Activated CD4-positive, alpha-beta memory T cell treated with anti-CD3 and anti-CD28 coated beads, Interleukin-2, amount 10 ng/mL, durations not matched to agents 7 days and 5 days (primary cell): ENCODE data around the gene ZSWIM4. TPM values are rescaled to one million over a fixed set of nuclear protein-coding genes. Genes with fewer than 3 reads are reported as not detected.

Experiments
- CTCF ChIA-PET: fragments of 350-600 bp; sonication (Branson Sonifier 250); formaldehyde crosslinking; loops from one replicate; lab custom pipeline; 2021; ENCODE audit warnings: antibody characterized with exemption, inconsistent platforms; lab: Charles Lee
- POLR2A ChIA-PET: fragments of 350-600 bp; sonication (Branson Sonifier 250); formaldehyde crosslinking; loops from one replicate; lab custom pipeline; 2021; ENCODE audit warnings: antibody characterized with exemption; lab: Charles Lee
- DNase-seq: peaks from one replicate; pipeline ENCODE4 v3.0.0-alpha.2; 2020
- H3K27ac Mint-ChIP-seq: one replicate; pipeline ENCODE4 v1.8.0; 2021; ENCODE audit warnings: mild to moderate bottlenecking, mixed read lengths
- H3K27me3 Mint-ChIP-seq: one replicate; pipeline ENCODE4 v1.8.0; 2021; ENCODE audit warnings: mixed read lengths
- H3K36me3 Mint-ChIP-seq: one replicate; pipeline ENCODE4 v1.8.0; 2021; ENCODE audit warnings: low read depth, mixed read lengths
- H3K4me1 Mint-ChIP-seq: one replicate; pipeline ENCODE4 v1.8.0; 2021; ENCODE audit warnings: mixed read lengths
- H3K4me3 Mint-ChIP-seq: one replicate; pipeline ENCODE4 v1.8.0; 2021; ENCODE audit warnings: mild to moderate bottlenecking, mixed read lengths
- H3K9me3 Mint-ChIP-seq: one replicate; pipeline ENCODE4 v1.8.0; 2021; ENCODE audit warnings: mixed read lengths
- total RNA-seq, 2 experiments: library from RNA; stranded (reverse); gene quantifications; one replicate each; pipeline ENCODE4 v1.2.3, GENCODE V29; 2021

Gene ZSWIM4
- total RNA-seq, 2 experiments from 2014 or later: 10.1 to 10.4 TPM

DNA sequence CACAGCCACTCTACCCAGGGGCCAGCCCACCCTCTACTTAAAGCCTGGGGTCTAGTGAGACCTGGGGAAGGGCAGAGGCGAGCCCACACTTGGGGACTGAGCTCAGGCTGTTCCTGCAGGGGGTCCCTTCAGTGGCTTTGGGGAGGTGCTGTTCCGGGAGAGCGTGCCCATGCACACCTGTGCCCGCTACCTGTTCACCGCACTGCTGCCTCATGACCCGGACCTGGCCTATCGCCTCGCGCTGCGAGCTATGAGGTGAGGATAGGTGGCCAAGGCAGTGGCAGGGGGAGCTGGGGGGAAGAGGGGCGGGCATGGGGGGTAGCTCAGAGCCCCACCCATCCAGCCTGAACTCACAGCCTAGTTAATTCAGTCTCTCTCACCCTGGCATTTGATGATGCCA lies 24.0 kb downstream of the ZSWIM4 start:
- peaks cover 5% of the 10 kb centered on the region for H3K36me3 Mint-ChIP-seq
- peaks cover 2% of the 10 kb centered on the region for H3K4me1 Mint-ChIP-seq
- no peak overlapping the region for H3K4me3 Mint-ChIP-seq
- H3K9me3 Mint-ChIP-seq: no peaks in the 10 kb centered on the region
- CTCF ChIA-PET: interaction anchor here (3.1 kb wide), 1 partner anchor 44 kb away, joined by 8 read pairs; no protein-coding TSS in a partner anchor
- POLR2A ChIA-PET: interaction anchor here (2.1 kb wide), 1 partner anchor 28 kb away, joined by 6 read pairs; no protein-coding TSS in a partner anchor
- no peak for DNase-seq
- H3K27me3 Mint-ChIP-seq: no peaks in the 10 kb centered on the region
- no peak overlapping the region for H3K27ac Mint-ChIP-seq

DNA sequence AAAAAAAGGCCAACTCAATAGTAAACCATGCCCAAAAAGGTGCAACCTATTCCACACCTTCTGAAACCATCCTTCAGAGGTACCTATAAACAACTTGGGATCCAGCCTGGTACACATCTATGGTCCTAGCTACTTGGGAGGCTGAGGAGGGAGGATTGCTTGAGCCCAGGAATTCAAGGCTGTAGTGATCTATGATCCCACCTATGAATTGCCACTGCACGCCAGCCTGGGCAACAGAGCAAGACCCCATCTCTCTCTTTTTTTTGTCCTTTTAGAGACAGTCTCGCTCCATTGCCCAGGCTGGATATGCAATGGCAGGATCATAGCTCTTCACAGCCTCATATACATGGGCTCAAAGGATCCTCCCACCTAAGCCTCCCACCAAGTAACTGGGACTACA lies 26.0 kb downstream of the ZSWIM4 start:
- Mint-ChIP-seq H3K27ac (no peak overlapping the region), H3K27me3 (no peaks in the 10 kb centered on the region), H3K36me3 (peaks cover 10% of the 10 kb centered on the region), H3K4me1 (peaks cover 3% of the 10 kb centered on the region), H3K4me3 (no peak overlapping the region), H3K9me3 (no peaks in the 10 kb centered on the region)
- no peak for DNase-seq
- ChIA-PET POLR2A (no interaction called here), CTCF (interaction anchor here (0.7 to 3.1 kb wide), 2 partner anchors 41 to 527 kb away, joined by 3 to 8 read pairs; no protein-coding TSS in a partner anchor)

DNA sequence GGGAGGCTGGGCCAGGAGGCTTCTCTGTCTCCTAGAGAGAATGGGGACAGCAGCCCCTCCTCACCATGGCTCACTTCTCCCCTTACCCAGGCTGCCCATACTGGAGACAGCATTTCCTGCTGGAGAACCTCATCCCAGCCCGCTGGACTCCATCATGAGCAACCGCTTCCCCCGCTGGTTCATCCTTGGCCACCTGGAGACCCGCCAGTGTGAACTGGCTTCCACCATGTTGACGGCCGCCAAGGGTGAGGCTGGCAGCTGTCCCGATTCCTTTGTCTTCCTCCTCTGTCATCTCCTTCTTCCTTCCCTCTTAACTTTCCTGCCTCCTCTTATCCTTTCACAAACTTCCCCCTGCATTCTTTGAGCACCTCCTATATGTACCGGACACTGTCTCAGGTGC lies 28.0 kb downstream of the ZSWIM4 start:
- POLR2A ChIA-PET: no interaction called here
- Mint-ChIP-seq H3K27me3 (no peaks in the 10 kb centered on the region), H3K27ac (peak overlapping the region; percentile 15), H3K9me3 (no peaks in the 10 kb centered on the region), H3K4me1 (peaks cover 3% of the 10 kb centered on the region), H3K4me3 (no peak overlapping the region), H3K36me3 (peaks cover 16% of the 10 kb centered on the region)
- DNase-seq: no peak
- CTCF ChIA-PET: no interaction called here

DNA sequence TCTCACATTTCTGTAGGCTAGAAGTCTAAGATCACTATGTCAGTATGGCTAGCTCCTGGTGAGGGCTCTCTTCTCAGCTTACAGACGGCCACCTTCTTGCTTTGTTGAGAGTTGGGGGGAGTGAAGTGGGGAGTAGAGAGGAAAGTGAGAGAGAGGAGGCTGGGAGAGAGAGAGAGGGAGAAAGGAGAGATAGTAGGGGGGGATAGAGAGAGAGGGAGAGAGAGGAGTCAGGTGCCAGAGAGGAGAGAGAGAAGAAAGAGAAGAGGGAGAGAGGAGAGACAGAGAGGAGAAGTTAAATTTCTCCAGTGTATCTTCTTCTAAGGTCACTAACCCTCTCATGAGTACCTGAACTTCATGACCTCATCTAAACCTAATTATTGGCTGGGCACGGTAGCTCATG lies 28.7 kb downstream of the ZSWIM4 start:
- CTCF ChIA-PET: interaction anchor here (0.6 to 1.4 kb wide), 2 partner anchors 8 to 50 kb away, joined by 3 to 4 read pairs; partner anchors contain the start of gene C19orf53
- no peak overlapping the region for H3K4me3 Mint-ChIP-seq
- H3K27ac Mint-ChIP-seq: no peak overlapping the region
- no peaks in the 10 kb centered on the region for H3K9me3 Mint-ChIP-seq
- H3K36me3 Mint-ChIP-seq: peaks cover 21% of the 10 kb centered on the region
- H3K4me1 Mint-ChIP-seq: peaks cover 3% of the 10 kb centered on the region
- DNase-seq: no peak
- no peaks in the 10 kb centered on the region for H3K27me3 Mint-ChIP-seq
- POLR2A ChIA-PET: no interaction called here

DNA sequence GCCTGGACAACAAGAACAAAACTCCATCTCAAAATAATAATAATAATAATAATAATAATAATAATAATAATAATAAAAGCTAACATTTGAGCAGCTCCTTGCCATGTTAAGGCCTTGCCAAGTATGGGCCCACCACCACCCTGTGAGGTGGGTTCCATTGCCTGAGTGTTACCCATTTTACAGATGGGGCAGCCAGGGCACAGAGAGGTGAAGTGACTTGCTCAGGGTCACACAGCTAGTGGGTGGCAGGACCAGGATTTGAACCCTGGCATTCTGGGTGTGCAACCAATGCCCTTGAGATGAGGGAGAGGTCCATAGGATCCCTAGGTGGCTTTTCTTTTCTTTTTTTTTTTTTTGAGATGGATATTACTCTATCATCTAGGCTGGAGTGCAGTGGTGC lies 29.5 kb downstream of the ZSWIM4 start:
- ChIA-PET POLR2A (no interaction called here), CTCF (interaction anchor here (0.6 to 1.4 kb wide), 2 partner anchors 9 to 50 kb away, joined by 3 to 4 read pairs; partner anchors contain the start of gene C19orf53)
- H3K9me3 Mint-ChIP-seq: no peaks in the 10 kb centered on the region
- H3K4me1 Mint-ChIP-seq: peaks cover 3% of the 10 kb centered on the region
- no peak overlapping the region for H3K27ac Mint-ChIP-seq
- H3K27me3 Mint-ChIP-seq: no peaks in the 10 kb centered on the region
- H3K4me3 Mint-ChIP-seq: no peak overlapping the region
- H3K36me3 Mint-ChIP-seq: peaks cover 22% of the 10 kb centered on the region
- DNase-seq: no peak

DNA sequence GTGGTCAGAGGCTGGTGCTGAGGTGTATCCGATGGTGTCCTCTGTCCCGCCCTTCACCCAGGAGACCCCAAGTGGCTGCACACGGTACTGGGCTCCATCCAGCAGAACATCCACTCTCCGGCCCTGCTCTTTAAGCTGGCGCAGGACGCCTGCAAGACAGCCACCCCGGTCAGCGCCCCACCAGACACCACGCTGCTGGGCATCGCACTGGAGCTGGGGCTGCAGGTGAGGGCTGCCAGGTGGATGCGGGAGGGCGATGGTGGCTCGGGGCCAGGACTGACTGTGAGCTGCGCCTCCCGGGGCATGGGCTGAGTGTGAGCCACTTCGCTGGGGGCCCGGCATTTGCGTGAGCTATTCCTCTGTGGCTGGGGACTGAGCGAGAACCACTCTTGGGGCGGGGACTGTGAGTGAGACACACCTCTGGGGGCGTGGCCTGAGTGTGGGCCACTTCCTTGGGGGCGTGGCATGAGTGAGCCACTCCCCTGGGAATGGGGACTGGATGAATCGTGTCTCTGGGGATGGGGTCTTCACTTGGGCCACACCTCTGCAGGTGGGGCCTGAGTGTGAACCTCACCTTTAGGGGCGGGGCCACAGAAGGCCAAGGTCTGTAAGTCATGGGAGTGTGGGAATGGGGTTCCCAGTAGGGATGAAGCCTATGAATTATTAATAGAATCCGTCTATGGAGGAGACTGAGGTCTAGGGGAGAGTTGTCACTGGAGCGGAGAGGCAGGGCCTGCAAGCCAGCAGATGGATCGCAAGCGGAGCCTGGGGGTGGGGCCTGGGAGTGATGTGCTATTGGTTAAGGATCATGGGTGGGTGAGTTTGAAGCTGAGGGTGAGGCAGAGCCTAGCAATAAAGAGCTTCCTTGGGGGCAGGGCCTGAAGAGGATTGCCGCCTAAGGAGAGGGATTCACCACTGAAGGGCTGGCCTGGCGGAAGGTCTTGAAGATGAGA lies 30.5 kb downstream of the ZSWIM4 start:
- ChIA-PET CTCF (no interaction called here), POLR2A (interaction anchor here (1.6 to 2.1 kb wide), 2 partner anchors 11 to 31 kb away, joined by 5 to 8 read pairs; partner anchors contain the start of gene ZSWIM4)
- no peak for DNase-seq
- no peak overlapping the region for H3K4me3 Mint-ChIP-seq
- H3K27ac Mint-ChIP-seq: peak overlapping the region; percentile 21
- no peaks in the 10 kb centered on the region for H3K9me3 Mint-ChIP-seq
- no peaks in the 10 kb centered on the region for H3K27me3 Mint-ChIP-seq
- peaks cover 26% of the 10 kb centered on the region for H3K36me3 Mint-ChIP-seq
- H3K4me1 Mint-ChIP-seq: peaks cover 3% of the 10 kb centered on the region

DNA sequence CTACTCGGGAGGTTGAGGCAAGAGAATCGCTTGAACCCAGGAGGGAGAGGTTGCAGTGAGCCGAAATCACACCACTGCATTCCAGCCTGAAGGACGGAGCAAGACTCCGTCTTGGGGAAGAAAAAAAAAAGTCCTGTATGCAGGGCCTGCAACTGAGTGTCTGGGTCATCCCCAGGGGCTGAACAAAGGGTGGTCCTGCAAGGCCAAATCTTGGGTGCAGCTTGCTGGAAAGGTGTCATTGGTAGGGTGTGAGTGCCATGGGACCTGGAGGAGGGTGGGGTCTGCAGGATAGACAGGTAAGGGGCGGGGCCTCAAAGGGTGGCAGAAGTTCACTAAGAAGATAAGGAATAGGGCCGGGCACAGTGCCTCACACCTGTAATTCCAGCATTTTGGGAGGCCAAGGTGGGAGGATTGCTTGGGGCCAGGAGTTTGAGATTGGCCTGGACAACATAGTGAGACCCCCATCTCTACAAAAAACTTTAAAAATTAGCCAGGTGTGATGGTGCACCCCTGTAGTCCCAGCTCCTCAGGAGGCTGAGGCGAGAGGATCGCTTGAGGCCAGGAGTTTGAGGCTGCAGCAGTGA lies 31.5 kb downstream of the ZSWIM4 start:
- no peaks in the 10 kb centered on the region for H3K9me3 Mint-ChIP-seq
- peaks cover 33% of the 10 kb centered on the region for H3K36me3 Mint-ChIP-seq
- no peak overlapping the region for H3K27ac Mint-ChIP-seq
- DNase-seq: no peak
- H3K4me3 Mint-ChIP-seq: no peak overlapping the region
- CTCF ChIA-PET: interaction anchor here (0.7 to 1.2 kb wide), 2 partner anchors 31 to 98 kb away, joined by 3 read pairs; partner anchors contain the start of gene ZSWIM4
- POLR2A ChIA-PET: interaction anchor here (1.6 to 2.1 kb wide), 3 partner anchors 10 to 32 kb away, joined by 5 to 8 read pairs (median 8); partner anchors contain the start of gene ZSWIM4
- no peaks in the 10 kb centered on the region for H3K27me3 Mint-ChIP-seq
- H3K4me1 Mint-ChIP-seq: peaks cover 3% of the 10 kb centered on the region

DNA sequence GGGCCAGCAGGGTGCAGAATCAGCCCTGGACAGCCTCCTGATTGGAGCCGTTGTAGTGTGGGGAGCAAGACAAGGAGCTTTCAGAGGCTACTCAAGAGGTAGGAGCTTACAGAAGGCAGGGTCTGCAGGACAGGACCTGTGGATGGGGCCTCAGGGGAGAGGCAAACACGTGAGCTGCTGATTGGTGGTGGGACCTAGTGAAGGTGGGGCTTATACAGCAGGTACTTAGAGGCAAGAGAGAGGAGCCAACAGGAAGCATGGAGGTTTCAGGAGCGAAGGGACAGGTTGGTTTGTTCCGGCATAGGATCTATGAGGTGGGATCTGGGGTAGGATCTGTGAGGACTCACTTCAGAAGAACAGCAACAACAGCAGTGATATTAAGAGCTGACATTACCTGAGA lies 32.4 kb downstream of the ZSWIM4 start:
- Mint-ChIP-seq H3K27me3 (no peaks in the 10 kb centered on the region), H3K36me3 (peaks cover 35% of the 10 kb centered on the region), H3K4me1 (peaks cover 3% of the 10 kb centered on the region), H3K27ac (no peak overlapping the region), H3K9me3 (no peaks in the 10 kb centered on the region), H3K4me3 (no peak overlapping the region)
- no peak for DNase-seq
- ChIA-PET POLR2A (interaction anchor here (1.0 to 2.1 kb wide), 2 partner anchors 9 to 40 kb away, joined by 3 to 8 read pairs; no protein-coding TSS in a partner anchor), CTCF (interaction anchor here (0.7 to 1.4 kb wide), 4 partner anchors 9 to 97 kb away, joined by 3 to 4 read pairs (median 3); partner anchors contain the start of gene ZSWIM4)

DNA sequence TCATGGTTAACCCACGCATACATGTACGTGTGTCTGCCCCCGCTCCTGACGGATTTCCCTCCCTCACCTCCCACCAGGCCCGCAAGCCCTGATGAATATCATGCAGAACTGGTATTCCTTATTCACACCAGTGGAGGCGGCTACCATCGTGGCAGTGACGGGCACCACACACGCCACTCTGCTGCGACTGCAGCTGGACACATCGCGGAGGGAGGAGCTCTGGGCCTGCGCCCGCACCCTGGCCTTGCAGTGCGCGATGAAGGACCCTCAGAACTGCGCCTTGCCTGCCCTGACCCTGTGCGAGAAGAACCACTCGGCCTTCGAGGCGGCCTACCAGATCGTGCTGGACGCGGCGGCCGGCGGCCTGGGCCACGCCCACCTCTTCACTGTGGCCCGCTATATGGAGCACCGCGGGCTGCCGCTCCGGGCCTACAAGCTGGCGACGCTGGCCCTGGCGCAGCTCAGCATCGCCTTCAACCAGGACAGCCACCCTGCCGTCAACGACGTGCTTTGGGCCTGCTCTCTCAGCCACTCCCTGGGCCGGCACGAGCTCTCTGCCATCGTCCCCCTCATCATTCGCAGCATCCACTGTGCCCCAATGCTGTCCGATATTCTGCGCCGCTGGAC lies 35.0 kb downstream of the ZSWIM4 start:
- ChIA-PET CTCF (interaction anchor here (1.7 kb wide), 1 partner anchor 32 kb away, joined by 4 read pairs; no protein-coding TSS in a partner anchor), POLR2A (interaction anchor here (1.4 kb wide), 1 partner anchor 17 kb away, joined by 5 read pairs; no protein-coding TSS in a partner anchor)
- no peak overlapping the region for H3K4me3 Mint-ChIP-seq
- H3K36me3 Mint-ChIP-seq: peaks cover 45% of the 10 kb centered on the region
- no peak for DNase-seq
- H3K27me3 Mint-ChIP-seq: no peaks in the 10 kb centered on the region
- H3K4me1 Mint-ChIP-seq: peaks cover 24% of the 10 kb centered on the region
- no peak overlapping the region for H3K27ac Mint-ChIP-seq
- no peaks in the 10 kb centered on the region for H3K9me3 Mint-ChIP-seq

DNA sequence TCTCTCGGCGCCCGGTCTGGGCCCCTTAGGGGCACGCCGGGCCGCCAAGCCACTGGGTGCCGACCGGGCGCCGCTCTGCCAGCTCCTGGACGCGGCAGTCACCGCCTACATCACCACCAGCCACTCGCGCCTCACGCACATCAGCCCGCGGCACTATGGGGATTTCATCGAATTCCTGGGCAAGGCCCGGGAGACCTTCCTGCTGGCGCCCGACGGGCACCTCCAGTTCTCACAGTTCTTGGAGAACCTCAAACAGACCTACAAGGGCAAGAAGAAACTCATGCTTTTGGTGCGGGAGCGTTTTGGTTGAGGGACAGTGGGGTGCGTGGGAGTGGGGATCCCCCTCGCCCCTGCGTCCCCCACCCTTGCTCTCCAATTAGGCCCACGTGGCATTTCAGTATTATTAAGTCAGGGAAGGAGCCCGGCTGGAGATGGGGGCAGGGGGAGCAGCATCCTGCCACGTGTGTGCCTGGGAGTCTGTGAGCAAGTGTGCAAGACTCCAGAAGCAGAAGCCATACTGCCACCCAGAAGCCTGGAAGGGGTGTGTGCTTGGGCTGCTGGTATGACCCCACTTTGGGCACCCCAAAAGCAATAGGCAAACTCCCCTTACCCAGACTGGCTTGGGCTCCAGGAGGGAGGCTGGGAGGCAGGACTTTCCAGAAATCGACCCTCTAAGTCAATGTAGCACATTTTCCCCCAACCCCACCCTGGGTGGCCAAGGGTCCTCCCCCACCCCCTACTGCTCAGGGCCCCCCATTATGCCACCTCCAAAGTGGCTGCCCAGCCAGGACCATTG lies 35.7 kb downstream of the ZSWIM4 start:
- H3K4me3 Mint-ChIP-seq: no peak overlapping the region
- peaks cover 46% of the 10 kb centered on the region for H3K36me3 Mint-ChIP-seq
- no peak overlapping the region for H3K27ac Mint-ChIP-seq
- DNase-seq: no peak
- POLR2A ChIA-PET: interaction anchor here (1.4 kb wide), 1 partner anchor 16 kb away, joined by 5 read pairs; no protein-coding TSS in a partner anchor
- no peaks in the 10 kb centered on the region for H3K27me3 Mint-ChIP-seq
- no peaks in the 10 kb centered on the region for H3K9me3 Mint-ChIP-seq
- CTCF ChIA-PET: interaction anchor here (1.7 kb wide), 1 partner anchor 31 kb away, joined by 4 read pairs; no protein-coding TSS in a partner anchor
- H3K4me1 Mint-ChIP-seq: peaks cover 28% of the 10 kb centered on the region

DNA sequence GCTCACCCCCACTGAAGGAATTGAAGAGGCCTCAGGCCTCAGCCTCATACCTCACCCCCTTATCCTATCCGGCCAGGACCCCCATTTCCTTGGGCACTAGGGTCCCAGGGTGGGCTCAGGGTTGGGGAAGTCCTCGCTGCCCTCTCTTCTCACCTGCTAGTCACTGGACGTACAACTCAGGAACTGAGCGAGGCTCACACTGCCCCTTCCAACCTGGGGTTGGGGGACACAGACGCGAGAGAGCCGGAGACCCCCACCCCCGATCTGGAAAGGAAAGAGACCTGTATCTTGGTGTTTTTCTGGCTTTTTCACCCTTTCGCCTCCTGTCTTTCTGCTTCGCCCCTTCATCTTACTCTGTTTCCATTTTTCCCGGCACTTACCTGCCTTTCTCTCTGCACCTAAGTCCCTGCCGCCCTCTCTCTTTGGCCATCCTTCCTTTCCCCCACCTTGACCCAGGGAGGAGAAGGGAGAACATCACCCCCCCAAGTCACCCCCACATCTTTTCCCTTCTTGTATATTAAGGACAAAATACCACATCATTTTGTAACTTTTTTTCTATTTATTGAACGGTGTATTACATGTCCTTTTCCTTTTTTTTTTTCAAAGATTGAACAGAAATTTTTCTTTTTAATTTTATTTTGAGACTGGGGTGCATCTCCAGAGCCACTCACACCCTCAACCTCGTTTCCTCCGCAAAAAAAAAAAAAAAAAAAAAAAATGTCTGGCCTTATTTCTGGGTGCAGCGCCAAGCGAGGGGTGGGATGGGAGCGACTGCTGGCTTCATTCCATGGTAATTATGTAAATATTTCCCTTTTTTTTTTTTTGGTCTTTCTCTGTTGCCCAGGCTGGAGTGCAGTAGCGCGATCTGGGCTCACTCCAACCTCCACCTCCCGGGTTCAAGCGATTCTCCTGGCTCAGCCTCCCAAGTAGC lies 36.6 kb downstream of the ZSWIM4 start:
- Mint-ChIP-seq H3K9me3 (no peaks in the 10 kb centered on the region), H3K36me3 (peaks cover 46% of the 10 kb centered on the region), H3K27me3 (no peaks in the 10 kb centered on the region), H3K27ac (no peak overlapping the region), H3K4me1 (peaks cover 36% of the 10 kb centered on the region), H3K4me3 (no peak overlapping the region)
- no peak for DNase-seq
- CTCF ChIA-PET: no interaction called here
- POLR2A ChIA-PET: interaction anchor here (1.1 kb wide), 1 partner anchor 33 kb away, joined by 3 read pairs; no protein-coding TSS in a partner anchor
